NCI-H460 (cell line): ENCODE measurements around the gene JAZF1. TPM values are rescaled to one million over a fixed set of nuclear protein-coding genes. Genes with fewer than 3 reads are reported as not detected.

Experiments used
- DNase-seq: peaks from one replicate; pipeline ENCODE4 v3.0.0-alpha.2; 2016; ENCODE audit warnings: low read depth; ENCODE audit errors: extremely low read depth
- total RNA-seq: library from RNA; depleted of rRNA; stranded (reverse); fragments of >200 nt; shearing (Covaris generic); gene quantifications from 2 replicates; pipeline ENCODE4 v1.2.3, GENCODE V29; 2014

JAZF1 gene
- total RNA-seq, 1 experiment from 2014 or later = 3.1 TPM

DNA sequence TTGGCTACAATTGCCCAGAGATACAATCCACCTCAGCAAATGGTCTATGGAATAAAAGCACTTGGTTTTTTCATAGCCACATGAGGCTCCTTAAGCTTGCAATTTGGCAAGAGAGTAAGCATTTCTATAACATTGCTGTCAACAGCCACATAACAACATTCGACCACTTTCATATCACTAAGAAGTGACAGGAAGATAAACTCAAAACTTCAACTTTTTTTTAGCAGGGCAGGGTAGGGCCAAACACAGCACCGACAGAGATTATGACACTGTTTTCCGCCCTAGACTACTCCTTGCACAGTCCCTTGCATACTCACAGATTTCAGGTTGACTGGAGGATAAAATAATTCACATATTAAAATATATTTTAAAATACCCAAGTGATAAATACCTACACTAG lies 185.4 kb downstream of the JAZF1 start:
- no peak for DNase-seq

- no peak for DNase-seq
Measured at GRCh38 chr7:27994639-27995038, 186.0 kb downstream of the JAZF1 start.

DNA sequence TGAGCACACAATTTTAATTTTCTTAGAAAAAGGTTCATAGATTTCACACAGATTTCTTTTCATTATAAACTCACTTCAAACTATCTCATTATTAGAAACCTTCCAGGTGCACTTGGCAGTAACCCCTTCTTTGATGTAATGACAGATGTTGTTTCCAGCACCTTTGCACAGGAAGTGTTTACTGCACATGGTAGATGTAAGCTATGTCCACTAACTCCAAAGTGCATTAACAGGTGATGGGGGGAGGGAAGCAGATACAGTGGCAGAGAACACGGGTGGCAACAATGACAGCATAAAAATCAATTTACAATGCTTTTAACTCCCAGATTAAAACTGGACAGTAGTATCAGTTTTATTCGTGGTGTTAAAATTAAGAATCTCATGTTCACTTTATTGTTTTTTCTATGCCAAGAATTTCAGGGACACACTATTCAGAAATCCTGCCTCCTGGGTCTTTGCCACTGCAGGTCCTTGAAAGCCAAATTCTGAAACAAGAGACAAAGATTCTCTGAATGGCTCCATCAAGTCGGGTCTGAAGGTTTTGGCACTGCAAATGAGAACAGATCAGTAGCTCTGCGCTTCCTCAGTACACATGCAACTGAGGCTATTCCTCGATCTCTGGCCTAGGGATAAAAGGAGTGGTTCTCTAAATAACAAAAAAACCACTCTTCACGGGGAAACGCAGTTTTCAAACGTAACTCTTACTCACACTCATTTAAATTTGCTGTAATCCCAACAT lies 187.7 kb downstream of the JAZF1 start:
- no peak for DNase-seq

GRCh38 chr7:27992097-27992496 lies 188.5 kb downstream of the JAZF1 start:
- DNase-seq = no peak

DNA sequence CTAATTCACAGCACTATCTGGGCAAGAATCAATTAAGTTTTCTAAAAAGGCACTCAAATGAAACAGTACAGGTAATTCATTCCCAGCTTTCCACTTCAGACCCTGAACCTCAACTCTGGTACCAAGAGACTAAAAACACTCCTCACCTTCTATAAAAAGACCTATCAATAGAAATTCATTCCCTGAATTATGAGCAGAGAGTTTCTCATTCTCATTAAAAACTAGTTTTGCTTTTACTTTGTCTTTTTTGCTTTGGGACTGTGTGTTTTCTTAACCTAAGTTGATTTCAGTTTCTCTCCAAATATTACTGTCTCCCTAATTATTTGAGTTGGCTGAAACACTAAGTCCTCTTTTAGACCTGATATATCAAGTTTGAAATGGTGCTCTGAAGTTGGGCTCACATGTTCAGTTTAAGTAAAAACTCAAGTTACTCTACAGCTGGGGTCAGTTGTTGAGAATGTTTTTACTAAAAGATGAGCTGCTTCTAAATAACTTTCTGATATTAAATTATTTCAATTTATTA lies 189.5 kb downstream of the JAZF1 start:
- DNase-seq = no peak

DNA sequence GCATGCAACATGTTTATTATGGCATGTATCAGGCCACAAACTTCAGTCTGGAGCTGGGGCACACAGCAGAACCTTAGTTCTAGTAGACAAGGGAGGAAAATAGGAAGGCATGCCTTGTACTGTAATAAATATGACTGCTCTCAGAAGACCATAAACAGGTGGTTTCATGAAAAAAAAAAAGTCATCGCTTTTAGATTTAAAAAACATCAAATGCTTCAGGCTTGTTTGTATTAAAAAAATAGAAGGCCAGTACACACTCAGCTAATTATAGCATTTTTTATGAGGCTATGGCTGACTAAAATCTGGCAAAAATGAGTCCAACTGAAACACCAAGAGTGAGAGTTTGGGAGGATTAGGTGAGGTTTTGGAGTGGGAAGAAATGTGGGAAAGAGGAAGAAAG lies 204.1 kb downstream of the JAZF1 start:
- no peak for DNase-seq

DNA sequence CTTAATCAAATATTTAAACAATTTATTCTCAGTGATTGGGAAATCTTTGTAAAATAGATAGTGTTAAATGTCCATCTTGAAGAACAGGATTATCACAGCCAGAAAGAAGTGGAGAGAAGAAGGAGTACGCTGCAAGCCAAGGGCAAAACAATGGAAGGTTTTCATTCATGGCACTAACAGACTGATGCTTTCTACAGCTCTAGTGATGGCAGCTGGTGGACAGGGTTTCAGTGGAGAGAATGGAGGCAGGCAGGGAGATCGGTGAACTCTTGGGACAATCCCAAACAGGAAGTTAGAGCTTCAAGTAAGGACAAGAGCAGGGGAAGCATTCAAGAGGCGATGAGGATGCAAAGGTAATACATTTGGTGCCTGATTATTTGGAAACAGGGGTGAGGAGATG lies 207.0 kb downstream of the JAZF1 start:
- DNase-seq = no peak

- no peak for DNase-seq
Measured at GRCh38 chr7:27972276-27972675, 208.3 kb downstream of the JAZF1 start.

GRCh38 chr7:27971171-27971812 lies 209.3 kb downstream of the JAZF1 start:
- no peak for DNase-seq

DNA sequence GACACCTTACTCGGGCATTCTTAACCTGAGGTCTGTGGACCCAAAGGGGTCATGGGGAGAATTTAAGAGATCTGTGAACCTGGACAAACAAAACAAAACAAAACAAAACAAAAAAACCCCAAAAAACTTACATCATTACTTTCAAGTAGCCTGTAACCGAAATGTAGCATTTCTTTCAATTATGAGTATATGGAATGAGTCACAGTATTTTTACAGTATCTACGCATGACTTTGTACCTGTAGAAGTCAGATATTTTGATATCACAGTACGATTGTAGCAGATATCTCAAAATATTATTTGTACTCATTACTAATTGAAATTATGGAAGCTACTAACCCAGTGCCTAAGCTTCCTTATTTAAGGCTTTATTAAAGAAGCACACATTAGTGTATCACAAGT lies 210.2 kb downstream of the JAZF1 start:
- no peak for DNase-seq

DNA sequence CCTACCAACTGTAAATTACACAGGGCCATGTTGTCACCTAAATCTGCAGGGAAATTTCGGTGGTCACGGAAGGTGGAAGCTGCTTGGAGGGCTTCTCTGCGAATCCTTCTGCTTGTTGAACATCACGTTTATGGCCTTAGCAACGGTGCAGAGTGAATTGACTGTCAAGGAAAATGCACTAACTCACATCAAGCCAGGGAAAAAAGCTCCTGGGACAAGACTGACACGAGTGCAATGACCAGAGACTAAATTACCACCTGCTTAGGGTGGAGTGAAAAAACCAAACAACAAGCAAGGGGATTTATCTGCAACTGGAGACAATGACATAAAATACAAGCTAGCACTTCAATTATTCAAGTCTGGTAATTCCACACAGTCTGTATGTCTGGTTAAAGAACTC lies 211.2 kb downstream of the JAZF1 start:
- DNase-seq = no peak

DNA sequence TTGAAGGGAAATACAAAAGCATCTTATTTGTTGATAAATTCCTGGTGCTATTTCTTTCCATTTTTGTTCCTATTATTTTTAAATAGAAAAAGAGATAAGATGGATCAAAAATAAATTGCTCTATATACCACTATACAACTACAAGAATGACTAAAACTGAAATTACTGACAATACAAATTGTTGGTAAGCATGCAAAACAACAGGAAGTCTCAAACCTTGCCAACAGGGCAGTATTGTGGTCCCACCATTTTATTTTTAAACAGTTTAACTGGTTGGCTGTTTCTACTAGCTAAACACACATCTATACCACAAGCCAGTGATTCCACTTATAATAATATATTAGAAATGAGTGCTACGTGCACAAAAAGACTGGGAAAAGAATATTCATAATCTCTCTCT lies 213.0 kb downstream of the JAZF1 start:
- DNase-seq = no peak

- no peak for DNase-seq
Measured at GRCh38 chr7:27966219-27966780, 214.3 kb downstream of the JAZF1 start.

DNA sequence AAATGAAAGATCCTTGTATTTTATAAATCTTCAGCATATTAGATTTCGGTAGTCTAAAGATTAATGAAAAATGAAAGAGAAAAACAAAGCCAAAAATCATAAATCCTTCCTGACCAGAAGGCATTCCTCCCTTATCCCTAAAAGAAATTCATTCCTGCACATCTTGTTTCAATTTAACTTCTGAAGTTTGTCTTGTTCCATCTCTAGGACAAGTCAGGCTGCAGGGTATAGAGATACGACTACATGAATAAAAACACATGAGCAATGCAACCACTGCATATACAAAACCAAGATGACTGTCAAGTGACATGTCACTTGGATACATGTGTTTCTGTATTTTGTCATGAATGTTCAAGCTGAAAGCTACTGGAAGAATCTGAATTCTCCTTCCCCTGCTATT lies 214.9 kb downstream of the JAZF1 start:
- DNase-seq = no peak

DNA sequence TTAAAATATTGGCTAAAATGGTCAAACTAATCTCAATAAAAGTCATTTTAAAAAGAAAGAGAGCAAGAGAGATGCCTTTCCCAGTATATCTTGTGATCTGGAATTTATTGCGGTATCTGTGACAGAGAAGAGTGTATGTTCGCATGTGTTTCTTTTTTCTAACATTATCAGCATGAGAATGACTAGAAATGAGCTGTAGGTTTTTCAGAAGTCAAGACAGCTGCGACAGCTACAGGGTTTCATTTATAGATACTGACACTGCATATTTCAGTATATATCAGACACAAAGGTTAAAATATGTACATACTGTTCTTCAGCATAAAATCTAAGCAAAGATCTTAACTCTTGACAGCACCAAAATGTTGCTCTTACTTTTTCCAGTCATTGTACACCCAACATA lies 215.8 kb downstream of the JAZF1 start:
- DNase-seq = no peak

GRCh38 chr7:27963056-27963455 lies 217.5 kb downstream of the JAZF1 start:
- DNase-seq = no peak

DNA sequence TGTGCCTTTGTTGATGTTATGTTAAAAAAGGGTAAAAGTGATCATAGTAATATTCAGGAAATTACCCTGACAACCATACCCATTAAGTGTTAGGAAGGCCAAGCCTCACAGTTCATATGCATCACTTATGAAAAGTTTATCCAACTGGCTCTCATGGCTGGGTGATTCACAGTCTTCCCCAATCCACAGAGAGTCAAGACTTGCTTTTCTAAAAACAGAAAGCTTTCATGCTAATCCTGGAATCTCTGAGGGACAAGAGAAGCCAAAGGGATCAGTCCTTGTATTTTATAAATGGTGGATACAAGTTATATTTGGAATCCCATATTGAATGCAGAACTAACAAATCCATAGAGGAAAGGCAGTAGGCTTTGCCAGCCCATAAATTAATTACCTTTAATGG lies 218.3 kb downstream of the JAZF1 start:
- no peak for DNase-seq

DNA sequence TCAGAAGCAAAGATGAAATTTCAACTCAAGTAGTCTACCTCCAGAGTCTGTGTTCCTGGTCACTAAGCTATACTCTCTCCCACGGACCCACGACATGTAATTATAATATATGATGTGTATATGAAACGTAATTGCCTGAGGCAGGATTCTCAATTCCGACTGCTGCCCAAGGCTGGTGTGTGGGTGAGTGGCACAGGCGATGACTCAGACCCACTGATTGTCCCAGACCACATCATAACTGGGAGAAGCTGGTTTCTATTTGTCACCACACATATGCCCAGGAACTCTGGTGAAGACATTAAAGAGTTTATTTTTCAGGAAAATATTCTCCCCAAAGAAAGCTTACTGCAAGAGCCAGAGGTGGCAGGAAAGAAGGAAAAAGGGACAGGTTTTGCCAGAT lies 219.3 kb downstream of the JAZF1 start:
- DNase-seq = no peak

GRCh38 chr7:27960415-27960814 lies 220.2 kb downstream of the JAZF1 start:
- DNase-seq = no peak

- DNase-seq = no peak
Measured at GRCh38 chr7:27958933-27959548, 221.6 kb downstream of the JAZF1 start.

DNA sequence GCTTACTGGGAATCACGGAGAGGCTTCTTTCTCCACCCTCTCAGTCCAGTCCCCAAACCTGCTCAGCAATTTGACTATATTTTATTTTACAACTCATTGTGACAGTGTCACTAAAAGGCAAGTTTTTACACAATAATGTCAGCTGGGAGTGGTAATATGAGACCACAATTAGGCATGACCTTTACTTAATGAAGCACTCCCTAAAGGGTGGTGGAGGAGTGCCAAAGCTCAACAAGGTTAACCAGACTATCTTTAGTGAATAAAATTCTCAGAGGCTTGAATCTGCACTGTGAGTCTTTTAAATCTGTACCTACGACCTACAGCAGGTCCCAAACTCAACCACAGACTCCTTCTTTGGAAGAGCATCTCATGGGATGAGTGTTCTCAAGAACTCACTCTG lies 225.0 kb downstream of the JAZF1 start:
- DNase-seq = no peak

GRCh38 chr7:27955011-27955410 lies 225.6 kb downstream of the JAZF1 start:
- no peak for DNase-seq
